Stimulated activated CD8-positive, alpha-beta memory T cell treated with anti-CD3 and anti-CD28 coated beads, Interleukin-2, amount 100 ng/mL, for 1 hour (primary cell): Measurements from ENCODE around the gene GRK4.

Experiments
- DNase-seq, 2 donors: peaks; one replicate each; pipeline ENCODE4 v3.0.0-alpha.2; 2020; ENCODE audit warnings: low read depth in 2 of 2

Gene GRK4

DNA sequence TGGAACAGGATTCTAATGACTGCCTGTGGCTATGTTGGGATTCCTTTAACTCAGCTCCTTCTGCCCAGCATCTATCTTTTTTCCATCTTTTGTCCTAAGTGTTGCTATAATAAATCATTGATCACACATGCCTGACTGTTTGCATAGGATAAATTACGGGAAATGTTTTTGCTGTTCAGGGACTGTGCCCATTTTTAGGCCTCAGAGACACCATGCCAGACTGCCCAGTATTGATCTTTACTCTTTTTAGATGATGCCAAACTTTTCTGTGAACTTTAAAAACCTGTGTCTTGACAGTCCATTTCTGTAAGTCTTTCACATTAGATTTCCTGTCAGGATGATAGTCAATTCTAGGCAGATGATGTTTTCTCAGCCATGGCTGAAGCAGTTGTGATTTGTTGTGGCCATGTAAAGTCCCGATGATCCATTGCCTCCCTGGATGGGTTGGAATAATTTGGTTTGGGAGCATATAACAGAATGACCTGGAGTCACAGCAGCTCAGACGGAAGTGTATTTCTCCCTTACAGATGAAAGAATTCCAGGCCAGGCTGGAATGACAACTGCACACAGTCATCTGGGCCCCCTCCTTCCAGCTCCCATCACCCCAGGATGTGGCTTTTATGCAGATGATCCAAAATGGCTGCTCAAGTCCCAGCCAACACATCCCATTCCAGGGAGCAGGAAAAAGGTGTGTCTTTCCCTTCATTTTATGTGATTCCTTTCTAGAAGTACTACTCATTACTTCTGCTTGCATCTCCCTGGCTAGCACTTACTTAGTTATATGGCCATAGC is 107.5 kb downstream of the GRK4 start:
- no peak for DNase-seq

DNA sequence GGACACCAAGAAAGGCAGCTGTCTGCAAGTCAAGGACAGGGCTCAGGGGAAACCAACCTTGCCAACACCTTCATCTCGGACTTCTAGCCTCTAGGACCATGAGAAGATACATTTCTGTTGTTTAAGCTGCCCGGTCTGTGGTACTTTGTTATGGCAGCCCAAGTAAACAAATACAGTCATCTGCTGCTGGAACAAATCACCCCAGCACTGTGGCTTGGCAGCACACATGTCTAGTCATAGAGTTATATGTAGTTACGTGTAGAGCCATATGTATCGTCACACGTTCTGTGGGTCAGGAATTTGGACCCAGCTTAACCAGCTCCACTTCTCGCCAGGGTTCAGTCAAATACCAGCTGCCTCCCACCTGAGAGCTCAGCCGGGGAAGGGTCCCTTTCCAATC is 108.4 kb downstream of the GRK4 start:
- no peak for DNase-seq

DNA sequence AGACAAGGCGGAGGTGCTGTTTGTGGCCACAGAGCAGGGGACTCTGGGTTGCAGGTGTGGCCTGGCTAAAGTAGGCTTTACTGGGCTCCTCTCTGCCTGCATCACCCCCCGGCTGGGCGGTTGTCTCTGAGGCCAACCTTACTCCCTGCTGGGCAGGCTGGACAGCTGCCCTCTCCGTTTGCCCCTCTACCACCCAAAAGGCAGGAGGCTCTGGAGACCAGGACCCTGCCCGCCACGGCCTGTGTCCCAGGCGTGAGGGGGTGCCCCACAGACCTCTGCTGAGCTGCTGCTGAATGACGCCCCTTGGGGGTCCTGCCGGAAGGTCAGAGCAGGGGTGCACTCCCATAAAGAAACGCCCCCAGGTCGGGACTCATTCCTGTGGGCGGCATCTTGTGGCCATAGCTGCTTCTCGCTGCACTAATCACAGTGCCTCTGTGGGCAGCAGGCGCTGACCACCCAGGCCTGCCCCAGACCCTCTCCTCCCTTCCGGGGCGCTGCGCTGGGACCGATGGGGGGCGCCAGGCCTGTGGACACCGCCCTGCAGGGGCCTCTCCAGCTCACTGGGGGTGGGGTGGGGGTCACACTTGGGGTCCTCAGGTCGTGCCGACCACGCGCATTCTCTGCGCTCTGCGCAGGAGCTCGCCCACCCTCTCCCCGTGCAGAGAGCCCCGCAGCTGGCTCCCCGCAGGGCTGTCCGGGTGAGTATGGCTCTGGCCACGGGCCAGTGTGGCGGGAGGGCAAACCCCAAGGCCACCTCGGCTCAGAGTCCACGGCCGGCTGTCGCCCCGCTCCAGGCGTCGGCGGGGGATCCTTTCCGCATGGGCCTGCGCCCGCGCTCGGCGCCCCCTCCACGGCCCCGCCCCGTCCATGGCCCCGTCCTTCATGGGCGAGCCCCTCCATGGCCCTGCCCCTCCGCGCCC is 110.0 kb downstream of the GRK4 start:
- no peak for DNase-seq

DNA sequence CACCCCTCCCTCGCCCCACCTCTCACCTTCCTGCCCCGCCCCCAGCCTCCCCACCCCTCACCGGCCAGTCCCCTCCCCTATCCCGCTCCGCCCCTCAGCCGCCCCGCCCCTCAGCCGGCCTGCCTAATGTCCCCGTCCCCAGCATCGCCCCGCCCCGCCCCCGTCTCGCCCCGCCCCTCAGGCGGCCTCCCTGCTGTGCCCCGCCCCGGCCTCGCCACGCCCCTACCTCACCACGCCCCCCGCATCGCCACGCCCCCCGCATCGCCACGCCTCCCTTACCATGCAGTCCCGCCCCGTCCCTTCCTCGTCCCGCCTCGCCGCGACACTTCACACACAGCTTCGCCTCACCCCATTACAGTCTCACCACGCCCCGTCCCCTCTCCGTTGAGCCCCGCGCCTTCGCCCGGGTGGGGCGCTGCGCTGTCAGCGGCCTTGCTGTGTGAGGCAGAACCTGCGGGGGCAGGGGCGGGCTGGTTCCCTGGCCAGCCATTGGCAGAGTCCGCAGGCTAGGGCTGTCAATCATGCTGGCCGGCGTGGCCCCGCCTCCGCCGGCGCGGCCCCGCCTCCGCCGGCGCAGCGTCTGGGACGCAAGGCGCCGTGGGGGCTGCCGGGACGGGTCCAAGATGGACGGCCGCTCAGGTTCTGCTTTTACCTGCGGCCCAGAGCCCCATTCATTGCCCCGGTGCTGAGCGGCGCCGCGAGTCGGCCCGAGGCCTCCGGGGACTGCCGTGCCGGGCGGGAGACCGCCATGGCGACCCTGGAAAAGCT is 110.9 kb downstream of the GRK4 start, which contains the start of the genes HTT and HTT-AS:
TSS of gene HTT (plus strand) at position 604 of the 768 bp plus-strand sequence. CDS start at position 749, 145 bp downstream.
TSS of gene HTT-AS (minus strand) at position 461 of the 768 bp plus-strand sequence.
- peak; percentile 94 to 97 for DNase-seq

DNA sequence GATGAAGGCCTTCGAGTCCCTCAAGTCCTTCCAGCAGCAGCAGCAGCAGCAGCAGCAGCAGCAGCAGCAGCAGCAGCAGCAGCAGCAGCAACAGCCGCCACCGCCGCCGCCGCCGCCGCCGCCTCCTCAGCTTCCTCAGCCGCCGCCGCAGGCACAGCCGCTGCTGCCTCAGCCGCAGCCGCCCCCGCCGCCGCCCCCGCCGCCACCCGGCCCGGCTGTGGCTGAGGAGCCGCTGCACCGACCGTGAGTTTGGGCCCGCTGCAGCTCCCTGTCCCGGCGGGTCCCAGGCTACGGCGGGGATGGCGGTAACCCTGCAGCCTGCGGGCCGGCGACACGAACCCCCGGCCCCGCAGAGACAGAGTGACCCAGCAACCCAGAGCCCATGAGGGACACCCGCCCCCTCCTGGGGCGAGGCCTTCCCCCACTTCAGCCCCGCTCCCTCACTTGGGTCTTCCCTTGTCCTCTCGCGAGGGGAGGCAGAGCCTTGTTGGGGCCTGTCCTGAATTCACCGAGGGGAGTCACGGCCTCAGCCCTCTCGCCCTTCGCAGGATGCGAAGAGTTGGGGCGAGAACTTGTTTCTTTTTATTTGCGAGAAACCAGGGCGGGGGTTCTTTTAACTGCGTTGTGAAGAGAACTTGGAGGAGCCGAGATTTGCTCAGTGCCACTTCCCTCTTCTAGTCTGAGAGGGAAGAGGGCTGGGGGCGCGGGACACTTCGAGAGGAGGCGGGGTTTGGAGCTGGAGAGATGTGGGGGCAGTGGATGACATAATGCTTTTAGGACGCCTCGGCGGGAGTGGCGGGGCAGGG is 111.7 kb downstream of the GRK4 start:
- DNase-seq = no peak

DNA sequence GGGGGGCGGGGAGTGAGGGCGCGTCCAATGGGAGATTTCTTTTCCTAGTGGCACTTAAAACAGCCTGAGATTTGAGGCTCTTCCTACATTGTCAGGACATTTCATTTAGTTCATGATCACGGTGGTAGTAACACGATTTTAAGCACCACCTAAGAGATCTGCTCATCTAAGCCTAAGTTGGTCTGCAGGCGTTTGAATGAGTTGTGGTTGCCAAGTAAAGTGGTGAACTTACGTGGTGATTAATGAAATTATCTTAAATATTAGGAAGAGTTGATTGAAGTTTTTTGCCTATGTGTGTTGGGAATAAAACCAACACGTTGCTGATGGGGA is 112.2 kb downstream of the GRK4 start:
- DNase-seq = no peak

DNA sequence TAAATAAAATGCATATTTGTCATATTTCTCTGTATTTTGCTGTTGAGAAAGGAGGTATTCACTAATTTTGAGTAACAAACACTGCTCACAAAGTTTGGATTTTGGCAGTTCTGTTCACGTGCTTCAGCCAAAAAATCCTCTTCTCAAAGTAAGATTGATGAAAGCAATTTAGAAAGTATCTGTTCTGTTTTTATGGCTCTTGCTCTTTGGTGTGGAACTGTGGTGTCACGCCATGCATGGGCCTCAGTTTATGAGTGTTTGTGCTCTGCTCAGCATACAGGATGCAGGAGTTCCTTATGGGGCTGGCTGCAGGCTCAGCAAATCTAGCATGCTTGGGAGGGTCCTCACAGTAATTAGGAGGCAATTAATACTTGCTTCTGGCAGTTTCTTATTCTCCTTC is 114.4 kb downstream of the GRK4 start:
- DNase-seq = no peak

DNA sequence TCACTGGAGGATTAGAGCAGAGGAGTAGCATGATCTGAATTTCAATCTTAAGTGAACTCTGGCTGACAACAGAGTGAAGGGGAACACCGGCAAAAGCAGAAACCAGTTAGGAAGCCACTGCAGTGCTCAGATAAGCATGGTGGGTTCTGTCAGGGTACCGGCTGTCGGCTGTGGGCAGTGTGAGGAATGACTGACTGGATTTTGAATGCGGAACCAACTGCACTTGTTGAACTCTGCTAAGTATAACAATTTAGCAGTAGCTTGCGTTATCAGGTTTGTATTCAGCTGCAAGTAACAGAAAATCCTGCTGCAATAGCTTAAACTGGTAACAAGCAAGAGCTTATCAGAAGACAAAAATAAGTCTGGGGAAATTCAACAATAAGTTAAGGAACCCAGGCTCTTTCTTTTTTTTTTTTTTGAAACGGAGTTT is 116.3 kb downstream of the GRK4 start:
- DNase-seq = no peak

DNA sequence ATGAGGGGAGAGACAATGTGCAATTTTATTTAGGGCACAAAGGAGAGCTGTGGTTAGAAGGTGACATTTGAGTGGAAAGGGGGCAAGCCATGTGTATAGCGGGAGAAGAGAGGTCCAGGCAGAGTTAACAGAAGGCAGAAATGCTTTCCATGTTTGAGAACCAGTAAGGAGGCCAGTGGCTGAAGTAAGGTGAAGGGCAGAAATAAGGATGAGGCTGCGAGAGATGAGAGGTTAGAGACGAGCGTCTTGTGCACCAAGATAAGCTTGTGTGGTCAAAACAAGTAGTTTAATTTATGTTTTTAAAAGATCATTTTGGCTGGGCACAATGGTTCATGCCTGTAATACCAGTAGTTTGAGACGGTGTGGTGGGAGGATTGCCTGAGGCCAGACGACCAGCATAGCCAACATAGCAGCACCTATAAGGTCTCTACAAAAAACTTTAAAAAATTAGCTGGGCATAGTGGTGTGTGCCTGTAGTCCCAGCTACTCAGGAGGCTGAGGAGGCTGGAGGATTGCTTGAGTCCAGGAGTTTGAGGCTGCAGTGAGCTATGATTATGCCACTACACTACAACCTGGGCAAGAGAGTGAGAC is 119.6 kb downstream of the GRK4 start:
- DNase-seq = no peak

DNA sequence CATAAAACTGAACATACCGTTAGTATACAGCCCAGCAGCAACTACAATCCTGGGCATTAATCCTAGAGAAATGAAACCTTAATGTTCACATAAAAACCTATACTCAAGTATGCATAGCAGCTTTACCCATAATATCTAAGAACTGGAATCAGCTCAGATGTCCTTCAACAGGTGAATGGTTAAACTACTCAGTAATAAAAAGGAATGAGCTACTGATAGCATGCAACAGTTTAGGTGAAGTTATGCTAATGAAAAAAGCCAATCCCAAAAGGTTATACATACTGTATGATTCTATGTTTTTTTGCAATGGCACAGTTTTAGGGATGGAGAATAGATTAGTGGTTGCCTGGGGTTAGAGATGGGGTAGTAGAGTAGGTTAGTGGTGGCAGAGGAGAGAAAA is 120.4 kb downstream of the GRK4 start:
- DNase-seq = no peak

DNA sequence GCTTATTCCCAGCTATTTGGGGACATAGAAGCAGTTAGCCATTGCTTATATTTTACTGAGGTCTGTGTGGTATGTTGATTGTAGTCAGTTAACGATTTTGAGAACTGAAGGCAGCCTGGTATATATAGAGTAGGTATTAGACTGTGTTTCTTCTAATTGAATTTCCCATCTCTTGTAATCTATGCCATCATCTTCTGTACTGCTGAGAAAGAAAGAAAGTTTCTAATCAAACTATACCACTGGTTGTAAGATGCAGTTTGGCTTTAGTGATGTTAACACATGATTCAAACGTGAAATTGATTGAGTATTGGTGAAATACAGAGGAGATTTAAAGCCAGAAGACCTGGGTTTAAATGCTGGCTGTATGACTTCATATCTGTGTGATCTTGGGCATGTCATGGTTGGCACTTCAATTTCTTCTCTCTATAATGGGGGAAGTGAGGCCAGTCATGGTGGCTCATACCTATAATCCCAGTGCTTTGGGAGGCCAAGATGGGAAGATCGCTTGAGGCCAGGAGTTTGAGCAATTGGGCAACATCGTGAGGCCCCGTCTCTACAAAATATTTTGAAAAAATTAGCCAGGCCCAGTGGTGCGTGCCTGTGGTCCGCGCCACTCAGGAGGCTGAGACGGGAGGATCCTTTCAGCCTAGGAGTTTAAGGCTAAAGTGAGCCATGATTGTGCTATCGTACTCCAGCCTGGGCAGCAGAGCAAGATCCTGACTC is 122.7 kb downstream of the GRK4 start:
- no peak for DNase-seq

DNA sequence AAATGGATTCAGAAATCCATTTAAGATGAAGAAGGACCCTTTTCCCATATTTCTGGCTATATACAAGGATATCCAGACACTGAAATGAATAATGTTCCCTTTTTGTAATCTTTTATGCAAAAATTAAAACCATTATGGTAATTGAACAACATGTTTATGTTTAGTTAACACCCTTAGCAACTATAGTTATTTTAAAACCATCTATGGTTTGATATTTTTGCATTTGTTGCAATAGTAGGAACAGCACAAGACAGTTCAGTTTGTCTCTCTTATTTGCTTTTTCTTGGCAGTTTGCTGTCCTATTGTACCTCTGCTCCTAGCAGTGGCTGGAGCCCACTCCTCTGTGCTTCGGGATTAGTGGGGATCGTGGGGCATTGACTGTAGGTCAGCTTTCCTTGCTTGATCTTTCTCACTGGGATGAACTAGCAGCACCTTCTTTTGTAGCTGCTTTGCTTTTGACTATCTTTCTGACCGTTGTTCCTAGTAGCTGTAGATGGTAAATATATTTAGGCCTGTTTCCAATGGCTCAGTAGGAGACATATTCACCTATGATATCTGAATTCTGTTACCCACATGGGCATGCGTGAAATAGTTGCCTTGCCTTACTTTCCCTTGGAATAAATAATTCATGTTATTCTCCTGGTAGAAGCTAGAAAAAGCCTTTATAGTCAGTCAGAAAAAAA is 123.9 kb downstream of the GRK4 start:
- DNase-seq = no peak
